Astrocyte of the spinal cord (primary cell): Measurements from ENCODE around the gene IFT81.

ENCODE experiments used
- DNase-seq: peaks from one replicate; pipeline ENCODE4 v3.0.0; 2011; ENCODE audit warnings: low read depth, low spot score
- H3K4me3 ChIP-seq: 2 replicates; pipeline ENCODE4 v1.5.1; 2011; ENCODE audit warnings: low read depth, mild to moderate bottlenecking, low read length, moderate library complexity
- CTCF ChIP-seq: IDR thresholded peaks from 2 replicates; pipeline ENCODE4 v1.5.1; 2012; ENCODE audit warnings: low read depth, mild to moderate bottlenecking, low read length, inconsistent platforms
- in situ Hi-C: cut with HindIII; loops from 2 replicates; pipeline ENCODE4 v1.10.0; 2017; ENCODE audit warnings: low sequenced_read_pairs

Gene IFT81

DNA sequence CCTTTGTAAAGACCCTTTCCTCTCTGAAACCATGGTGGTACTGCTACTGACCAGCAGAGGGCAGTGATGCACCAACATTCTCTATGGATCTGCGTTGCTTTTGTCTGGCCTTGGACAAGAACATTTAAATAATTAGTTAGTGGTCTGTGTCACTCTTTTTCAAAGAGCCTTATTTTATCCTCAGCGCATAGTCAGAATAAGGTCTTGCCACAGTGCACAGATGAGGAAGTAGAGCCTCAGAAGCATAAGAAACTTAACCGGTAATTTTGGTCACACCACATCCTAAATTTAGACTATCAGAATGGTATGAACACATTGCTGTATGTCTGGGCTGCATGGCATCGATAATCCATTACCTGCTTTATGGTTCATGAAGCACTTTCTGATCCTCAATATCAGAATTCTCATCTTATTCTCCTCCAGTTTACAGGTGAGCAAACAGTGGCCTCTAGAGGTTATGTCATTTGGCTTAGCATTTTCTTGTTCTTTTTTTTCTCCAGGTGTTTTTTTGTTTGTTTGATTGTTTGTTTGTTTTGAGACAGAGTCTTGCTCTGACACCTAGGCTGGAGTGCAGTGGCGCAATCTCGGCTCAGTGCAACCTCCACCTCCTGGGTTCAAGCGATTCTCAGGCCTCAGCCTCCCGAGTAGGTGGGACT, 23.7 kb upstream of the IFT81 start:
- TF ChIP-seq CTCF: peak; percentile 87
- peak; percentile 76 for DNase-seq
- in situ Hi-C loops: no loop called here

GRCh38 chr12:110102255-110102654, 21.9 kb upstream of the IFT81 start:
- peak; percentile 72 for DNase-seq
- in situ Hi-C loops: no loop called here

More for the DNA sequence above, 23.7 kb upstream of the IFT81 start:
- H3K4me3 ChIP-seq: no peak overlapping the region

DNA sequence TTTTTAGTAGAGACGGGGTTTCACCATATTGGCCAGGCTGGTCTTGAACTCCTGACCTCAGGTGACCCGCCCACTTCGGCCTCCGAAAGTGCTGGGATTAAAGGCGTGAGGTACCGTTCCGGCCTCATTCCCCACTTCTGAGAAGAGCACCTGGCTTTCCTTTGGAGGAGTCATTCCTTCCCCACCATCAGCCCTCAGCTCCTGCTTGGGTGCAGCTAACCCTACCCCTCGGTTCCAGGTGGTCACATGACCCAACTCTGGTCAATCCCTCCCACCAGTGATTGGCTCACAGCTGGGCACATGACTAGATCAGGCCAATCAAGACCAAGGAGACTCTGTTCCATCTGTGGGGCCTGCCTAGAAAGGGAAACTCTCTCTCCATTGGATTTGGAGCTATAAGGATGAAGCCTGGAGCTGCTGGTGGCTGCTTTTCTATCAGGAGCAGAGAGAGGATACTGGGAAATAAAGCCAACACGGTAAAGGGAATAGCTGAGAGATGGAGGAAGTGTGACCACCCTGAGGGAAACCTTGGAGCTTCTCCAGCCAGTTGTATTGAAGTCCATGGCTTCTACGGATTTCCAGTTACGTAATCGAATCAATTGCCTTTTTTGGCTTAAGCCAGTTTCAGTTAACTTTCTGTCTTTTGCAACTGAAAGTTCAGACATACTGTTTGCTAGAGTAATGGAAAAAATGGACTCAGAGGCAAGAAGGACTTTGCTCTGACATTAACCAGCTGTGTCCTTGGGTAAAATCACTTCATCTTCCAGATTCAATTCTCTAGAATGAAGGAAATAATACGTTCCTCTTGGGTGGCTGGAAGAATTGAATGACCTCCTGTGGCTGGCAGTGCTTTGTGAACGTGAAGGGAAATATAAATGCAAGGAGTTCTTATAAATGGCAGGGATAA, 19.7 kb upstream of the IFT81 start:
- no peak overlapping the region for H3K4me3 ChIP-seq
- DNase-seq: peak; percentile 12
- no peak for TF ChIP-seq CTCF
- in situ Hi-C loops: no loop called here

More at GRCh38 chr12:110102255-110102654, 21.9 kb upstream of the IFT81 start:
- H3K4me3 ChIP-seq: no peak overlapping the region
- TF ChIP-seq CTCF: peak; percentile 56

DNA sequence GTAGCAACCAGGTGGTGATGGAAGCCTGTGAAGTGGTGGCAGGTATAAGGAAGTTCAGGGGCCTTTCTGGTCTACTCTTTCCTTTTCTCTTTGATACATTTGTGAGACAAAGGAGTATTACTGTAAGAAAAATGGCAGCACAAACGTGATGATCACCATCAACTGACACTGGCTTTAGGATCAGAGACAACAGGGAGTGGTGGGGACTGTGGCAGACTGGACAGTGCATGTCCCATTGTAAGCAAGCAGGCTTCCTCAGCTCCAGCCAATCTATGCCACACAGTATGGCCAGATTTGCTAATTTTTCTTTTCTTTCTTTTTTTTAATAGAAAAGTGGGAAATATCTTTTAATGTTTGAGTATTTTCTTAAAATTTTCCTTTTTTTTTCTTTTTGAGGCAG, 19.0 kb upstream of the IFT81 start:
- DNase-seq: no peak
- H3K4me3 ChIP-seq: no peak overlapping the region
- in situ Hi-C loops: no loop called here
- no peak for TF ChIP-seq CTCF

DNA sequence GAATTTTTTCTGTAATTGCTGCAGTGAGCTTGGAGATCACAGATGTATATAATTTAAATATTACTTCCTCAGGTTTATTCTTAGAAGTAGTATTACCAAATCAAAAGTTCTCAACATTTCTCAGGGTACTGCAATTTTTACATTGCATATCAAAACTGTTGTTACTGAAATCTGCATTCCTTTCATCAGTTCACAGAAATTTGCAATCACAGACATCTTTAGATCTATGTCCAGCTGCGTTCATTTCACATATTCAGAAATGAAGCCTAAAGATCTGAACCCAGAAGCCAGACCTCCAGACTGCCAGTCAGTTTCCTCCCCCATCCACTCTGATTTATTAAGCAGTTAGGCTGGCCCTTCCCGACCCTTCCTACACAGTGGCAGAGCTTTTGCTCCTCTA, 18.2 kb upstream of the IFT81 start:
- TF ChIP-seq CTCF: no peak
- in situ Hi-C loops: no loop called here
- H3K4me3 ChIP-seq: no peak overlapping the region
- DNase-seq: no peak

DNA sequence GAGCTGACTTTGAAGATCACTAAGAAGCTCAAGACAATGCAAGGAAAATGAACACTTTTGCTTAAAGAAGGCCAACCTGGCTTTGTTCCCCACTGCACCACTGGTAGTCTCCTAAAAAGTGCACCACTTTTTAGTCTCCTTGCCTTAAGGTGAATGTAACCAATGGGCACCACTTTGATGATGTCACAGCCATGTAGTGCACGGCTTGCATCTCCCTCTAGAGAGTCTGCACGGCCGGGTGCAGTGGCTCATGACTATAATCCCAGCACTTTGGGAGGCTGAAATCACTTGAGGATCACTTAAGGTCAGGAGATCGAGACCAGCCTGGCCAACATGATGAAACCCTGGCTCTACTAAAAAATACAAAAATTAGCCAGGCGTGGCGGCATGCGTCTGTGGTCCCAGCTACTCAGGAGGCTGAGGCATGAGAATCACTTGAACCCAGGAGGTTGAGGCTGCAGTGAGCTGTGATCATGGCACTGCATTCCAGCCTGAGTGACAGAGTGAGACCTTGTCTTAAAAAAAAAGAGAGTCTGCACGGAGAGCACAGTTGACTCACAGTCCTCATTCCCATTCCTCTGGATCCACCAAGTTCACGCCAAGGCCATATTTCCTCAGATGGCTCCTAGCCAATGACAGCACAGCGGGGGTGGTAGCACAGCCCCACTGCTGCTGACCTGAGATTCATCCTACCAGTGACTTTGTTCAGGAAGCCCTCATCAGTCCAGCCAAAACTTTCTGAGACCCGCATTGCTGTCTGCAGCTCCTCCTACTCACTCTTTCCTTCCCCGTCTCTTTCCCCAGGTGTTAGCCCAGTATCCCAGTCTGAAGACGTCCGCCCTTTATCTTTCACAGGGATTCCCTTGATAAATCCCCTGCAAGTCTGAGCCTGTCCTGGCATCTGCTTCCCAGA, 16.5 kb upstream of the IFT81 start:
- no peak overlapping the region for H3K4me3 ChIP-seq
- no peak for TF ChIP-seq CTCF
- in situ Hi-C loops: no loop called here
- DNase-seq: peak; percentile 93
